ENCODE data around the gene FOXO3.

- TF ChIP-seq EZH2 (IDR thresholded peaks at IDR 0.05) (no peak), FOXP2 (optimal IDR thresholded peaks at IDR 0.05; ENCODE audit: control extremely low read depth, extremely low read length, insufficient read depth) (no peak)
Observed at GRCh38 chr6:108594640-108595039, 33.9 kb downstream of the FOXO3 start.
